ENCODE measurements around the gene EFNA5.

The EFNA5 gene

DNA sequence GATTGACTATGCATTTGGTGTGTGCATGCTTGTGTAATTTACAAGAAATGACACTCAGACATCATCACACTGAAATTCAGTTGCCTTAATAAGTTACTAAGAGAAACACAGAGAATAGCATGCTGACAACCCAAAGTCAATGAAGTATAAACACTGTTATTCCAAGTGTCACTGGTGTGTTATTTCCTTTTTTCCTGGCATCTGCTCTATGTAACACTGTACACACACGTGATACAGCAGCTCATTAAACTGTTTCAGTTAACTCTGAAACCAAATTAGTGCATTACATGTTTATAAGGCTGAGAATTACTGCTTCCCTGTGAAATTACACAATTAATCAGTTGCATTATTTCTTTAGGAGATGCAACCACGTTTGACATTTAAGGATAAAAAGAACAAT lies 252.7 kb downstream of the EFNA5 start:
- DNase-seq = no peak

- DNase-seq = no peak
Measured at GRCh38 chr5:107415762-107416161, 255.0 kb downstream of the EFNA5 start.

- DNase-seq = no peak
Measured at GRCh38 chr5:107414802-107415201, 255.9 kb downstream of the EFNA5 start.

GRCh38 chr5:107413754-107414153 lies 257.0 kb downstream of the EFNA5 start:
- DNase-seq = no peak

GRCh38 chr5:107408564-107408963 lies 262.2 kb downstream of the EFNA5 start:
- DNase-seq = no peak

GRCh38 chr5:107407713-107408298 lies 262.9 kb downstream of the EFNA5 start:
- DNase-seq = no peak

DNA sequence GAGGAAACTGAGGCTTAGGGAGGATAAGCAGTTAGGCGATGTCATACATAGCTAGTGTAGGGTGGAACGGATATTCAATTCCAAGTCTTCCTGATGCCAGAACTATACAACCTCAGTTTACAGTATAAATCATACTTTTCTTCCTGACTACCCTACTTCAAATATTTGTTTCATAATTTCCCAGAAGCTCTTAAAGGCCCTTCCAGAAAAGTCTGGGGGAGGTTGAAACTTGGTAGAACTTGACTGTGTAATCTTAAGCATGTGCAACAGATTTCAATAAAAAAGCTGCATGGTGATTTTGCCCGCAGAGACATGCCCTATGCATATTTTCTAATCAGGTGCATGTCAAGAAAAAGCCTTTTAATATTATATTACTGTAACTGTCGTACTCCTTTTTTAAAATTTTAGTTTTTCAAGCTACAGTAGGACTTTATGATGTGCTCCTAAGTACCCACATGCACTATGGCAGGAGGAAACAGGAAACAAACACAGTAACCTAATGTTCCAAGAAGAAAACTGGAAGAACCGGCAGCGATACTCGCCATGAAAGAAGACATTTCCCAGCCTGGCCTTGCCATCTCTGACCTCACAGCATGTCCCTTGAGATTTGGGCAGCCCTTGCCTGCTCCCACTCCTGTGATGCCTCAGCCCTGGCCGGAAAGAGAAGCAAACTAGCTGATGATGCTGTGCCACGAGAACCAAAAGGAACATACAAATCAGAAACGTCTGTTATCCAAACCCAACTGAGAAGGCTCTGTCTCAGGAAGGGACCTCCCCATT lies 266.0 kb downstream of the EFNA5 start:
- no peak for DNase-seq

DNA sequence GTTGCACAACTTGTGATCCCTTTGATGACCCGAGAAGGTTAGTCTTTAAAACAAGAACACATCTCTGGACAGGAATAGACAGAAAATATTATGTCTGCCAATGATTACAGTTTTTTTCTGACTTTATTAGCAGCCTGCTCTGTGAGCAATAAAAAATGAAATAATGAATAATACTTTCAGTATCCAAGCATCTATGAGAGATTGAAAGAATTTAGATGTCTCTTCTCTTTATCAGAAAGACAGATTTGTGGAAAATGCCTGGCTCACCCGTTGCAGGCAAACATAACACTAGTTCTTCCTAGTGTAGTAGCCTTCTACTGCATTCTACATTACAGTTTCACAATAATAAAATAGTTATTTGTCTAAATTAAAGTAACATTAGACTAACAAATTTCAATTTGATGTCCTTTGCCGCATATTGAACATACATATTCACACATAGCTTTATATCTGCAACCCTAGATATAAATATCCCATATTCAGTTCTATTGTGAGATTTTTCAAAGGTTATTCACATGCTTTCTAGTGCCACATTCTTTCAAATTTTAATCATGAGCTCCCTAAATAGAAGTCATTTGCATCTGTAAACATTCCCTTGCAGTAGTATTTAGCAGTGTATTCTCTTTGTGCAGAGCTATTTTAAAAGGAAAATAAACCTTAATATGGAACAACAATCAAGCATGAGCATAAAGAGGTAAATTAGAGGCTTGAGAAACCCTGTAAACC lies 267.3 kb downstream of the EFNA5 start:
- DNase-seq = no peak

DNA sequence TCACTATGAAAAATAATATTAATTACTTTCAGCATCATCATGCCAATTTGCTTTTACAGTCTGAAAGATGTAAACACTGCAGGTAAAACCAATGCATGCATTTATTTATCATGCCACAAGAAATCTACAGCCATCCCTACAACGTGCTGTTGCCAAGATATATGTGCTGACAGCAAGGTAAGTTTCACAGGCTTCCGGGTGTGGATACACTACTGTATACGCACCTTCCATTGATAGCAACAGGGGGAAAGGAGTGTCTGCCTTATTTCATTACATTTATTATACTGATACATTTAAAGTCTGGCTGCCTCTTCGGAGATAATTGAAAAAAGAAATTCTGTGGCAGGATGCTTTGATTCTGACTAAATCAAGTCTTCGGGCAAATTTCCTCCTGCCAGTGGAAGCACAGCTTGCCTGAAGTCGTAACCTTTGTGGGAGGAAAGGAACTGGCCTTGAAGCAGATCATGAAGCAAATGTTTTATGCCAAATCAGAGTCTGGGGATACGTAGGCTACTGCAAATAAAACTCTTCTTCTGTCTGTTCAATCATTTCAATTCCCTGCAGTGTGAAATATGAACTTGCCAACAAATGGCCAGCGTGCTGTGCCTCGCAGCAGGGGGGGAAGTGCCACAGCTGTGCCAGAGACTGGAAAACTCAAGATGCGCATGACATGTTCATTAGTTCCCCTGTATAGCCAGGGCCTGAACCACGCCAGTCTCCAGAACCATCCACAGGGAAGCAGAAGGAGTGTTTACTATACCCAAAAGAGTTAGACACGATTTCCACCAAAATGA lies 268.1 kb downstream of the EFNA5 start:
- DNase-seq = no peak

GRCh38 chr5:107401470-107402122 lies 269.1 kb downstream of the EFNA5 start:
- DNase-seq = no peak

DNA sequence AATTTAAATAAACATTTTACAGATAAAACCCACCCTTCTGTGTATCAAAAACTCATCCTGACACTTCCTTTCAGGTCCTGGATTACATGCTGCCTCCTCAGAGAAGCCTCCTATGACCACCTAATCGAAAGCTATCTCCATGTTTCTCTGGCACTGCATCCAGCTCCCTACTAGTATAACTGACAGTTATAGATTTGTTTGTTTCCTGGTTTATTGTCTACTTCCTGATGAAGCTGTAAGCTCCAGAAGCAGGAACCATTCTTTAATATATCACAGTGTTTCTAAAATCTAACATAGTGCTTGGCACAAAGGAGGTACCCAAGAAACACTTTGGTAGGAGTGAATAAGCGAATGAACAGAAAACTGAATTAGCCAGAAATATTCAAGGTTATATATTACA lies 270.4 kb downstream of the EFNA5 start:
- DNase-seq = no peak

DNA sequence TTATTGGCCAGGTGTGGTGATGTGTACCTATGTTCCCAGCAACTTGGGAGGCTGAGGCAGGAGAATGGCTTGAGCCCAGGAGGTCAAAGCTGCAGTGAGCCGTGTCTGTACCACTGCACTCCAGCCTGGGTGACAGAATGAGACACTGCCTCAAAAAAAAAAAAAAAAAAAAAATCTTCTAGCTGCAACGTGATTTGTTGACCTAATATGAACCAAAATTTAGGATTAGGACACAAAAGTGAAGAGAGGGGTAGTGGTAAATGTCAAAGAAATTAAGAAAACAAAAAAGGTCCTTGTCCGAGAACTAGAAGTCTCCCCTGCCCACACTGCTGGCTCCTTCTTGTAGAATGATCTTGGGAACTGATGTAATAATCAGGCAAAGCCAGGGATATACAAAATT lies 272.0 kb downstream of the EFNA5 start:
- no peak for DNase-seq

DNA sequence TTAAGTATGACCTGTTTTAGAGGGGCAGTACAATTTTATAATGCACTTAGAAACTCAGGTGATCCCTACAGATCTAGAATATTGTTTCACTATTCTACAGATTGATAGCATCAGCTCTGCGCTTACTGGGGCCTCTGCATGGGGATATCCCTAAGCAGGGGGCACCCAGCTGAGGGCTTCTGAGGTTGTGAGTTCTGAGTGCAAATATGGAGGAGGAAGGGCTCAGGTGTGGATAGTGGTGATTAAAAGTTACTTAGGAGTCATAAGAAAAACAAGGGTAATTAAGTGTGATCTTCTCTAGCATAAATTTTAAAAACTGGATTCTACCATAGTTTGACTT lies 274.4 kb downstream of the EFNA5 start:
- DNase-seq = no peak

GRCh38 chr5:107395632-107396350 lies 274.9 kb downstream of the EFNA5 start:
- DNase-seq = no peak

- no peak for DNase-seq
Measured at GRCh38 chr5:107393851-107394250, 276.9 kb downstream of the EFNA5 start.

GRCh38 chr5:107391787-107392186 lies 278.9 kb downstream of the EFNA5 start:
- DNase-seq = no peak

GRCh38 chr5:107389775-107390148 lies 281.0 kb downstream of the EFNA5 start:
- no peak for DNase-seq

DNA sequence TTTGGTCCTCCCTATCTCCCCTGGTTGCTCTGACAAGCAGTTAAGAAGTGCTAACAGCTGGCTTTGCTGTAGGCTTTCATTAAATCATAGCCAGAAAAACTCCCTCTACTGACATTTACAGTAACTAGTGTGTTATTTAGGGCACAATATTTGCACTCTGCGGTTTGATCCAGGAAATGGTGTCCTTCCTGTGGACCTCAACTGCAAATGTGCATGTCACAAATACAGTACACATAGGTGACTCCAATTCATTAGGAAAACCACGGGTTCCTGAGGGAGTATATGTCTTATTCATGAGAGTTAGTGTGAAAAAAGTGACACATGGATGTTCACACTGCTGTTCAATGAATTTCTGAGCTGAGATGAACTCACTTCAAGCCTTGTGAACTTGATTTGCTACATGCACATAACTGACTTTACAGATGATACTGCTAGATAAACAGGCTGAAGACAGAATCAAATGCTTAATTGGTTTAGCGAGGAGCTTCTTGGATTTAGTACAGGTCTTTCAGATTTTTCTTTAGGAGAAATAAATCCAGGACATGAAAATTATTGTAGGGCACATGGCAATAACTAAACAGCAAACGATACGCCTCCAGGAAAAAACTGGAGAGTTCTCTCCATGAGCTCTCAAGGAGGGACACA lies 281.5 kb downstream of the EFNA5 start:
- peak; percentile 56 for DNase-seq

DNA sequence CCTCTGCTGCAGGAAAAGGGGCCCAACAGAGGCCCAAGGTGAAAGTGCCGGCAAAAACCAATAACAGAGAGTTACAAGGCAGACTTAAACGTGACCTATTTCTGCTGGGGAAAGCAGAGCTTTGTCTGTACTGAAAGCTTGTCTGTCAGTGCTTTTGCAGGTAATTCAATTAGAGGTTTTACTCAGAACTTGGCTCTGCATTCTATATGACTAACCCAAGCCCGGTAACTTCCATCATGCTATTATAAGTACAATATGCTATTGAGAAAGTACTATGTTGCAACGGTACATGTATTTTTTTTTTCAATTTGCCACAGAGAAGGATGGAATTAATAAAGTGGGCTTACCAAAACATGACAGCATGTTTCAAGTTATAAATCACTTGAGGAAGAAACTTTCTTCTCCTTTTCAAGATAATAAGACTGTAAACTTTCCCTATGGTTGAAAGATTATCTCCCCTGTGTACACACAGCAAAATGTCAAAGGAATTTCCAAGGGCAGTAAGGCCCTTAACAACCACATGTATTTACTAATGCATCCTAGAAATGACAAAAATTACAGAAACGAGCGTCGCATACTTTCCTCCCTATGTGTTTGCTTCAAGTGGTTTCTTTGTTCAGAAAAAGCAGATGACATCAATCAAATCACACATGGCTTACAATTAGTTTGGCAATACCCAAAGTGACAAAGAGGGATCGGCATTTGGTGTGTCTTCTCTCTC lies 282.4 kb downstream of the EFNA5 start:
- DNase-seq = peak; percentile 61

GRCh38 chr5:107387526-107388140 lies 283.1 kb downstream of the EFNA5 start:
- no peak for DNase-seq

DNA sequence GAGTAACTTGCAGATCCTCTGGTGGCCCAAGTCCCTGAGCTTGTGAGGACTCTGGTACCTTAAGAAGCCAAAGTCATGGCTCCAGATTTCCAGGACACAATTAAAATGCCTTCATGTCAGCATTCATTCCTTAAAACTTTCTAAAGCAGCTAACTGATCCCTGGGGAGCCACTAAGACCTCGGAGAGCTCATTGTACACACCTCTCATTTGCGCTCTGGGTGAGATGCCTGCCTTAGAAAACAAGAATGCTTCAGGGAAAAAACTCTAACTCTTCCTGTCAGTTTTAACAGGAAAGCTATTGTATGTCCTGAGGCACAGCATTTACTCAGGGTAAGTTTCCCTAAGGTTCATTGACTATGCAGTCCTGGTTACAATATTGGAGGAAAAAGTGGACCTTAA lies 285.0 kb downstream of the EFNA5 start:
- no peak for DNase-seq
